Neural cell (in vitro differentiated cells): Measurements from ENCODE around the gene PLCB1.

Experiments used
- EP300 ChIP-seq: fragments of 450-650 bp; conservative IDR thresholded peaks from 2 replicates; pipeline ENCODE4 v1.6.1; 2014; ENCODE audit warnings: antibody characterized with exemption, mild to moderate bottlenecking, moderate library complexity; ENCODE audit not compliant: poor library complexity, severe bottlenecking
- EZH2 ChIP-seq: fragments of 200-600, 300-800 bp; shearing (Covaris generic), sonication (generic); IDR thresholded peaks from 2 replicates; pipeline ENCODE4 v1.6.1; 2014; ENCODE audit warnings: antibody characterized with exemption, low read length, borderline replicate concordance, mild to moderate bottlenecking; ENCODE audit not compliant: insufficient read depth, poor library complexity, severe bottlenecking
- MXI1 ChIP-seq: fragments of 450-650 bp; conservative IDR thresholded peaks from 2 replicates; pipeline ENCODE4 v1.6.1; 2014; ENCODE audit warnings: antibody characterized with exemption, mild to moderate bottlenecking; ENCODE audit not compliant: poor library complexity, severe bottlenecking
- POLR2AphosphoS5 ChIP-seq: IDR thresholded peaks from 2 replicates; pipeline ENCODE4 v1.6.1; 2012
- RAD21 ChIP-seq: fragments of 450-650 bp; conservative IDR thresholded peaks from 2 replicates; pipeline ENCODE4 v1.6.1; 2014; ENCODE audit warnings: antibody characterized with exemption, mild to moderate bottlenecking, moderate library complexity
- SMC3 ChIP-seq: fragments of 450-650 bp; conservative IDR thresholded peaks from 2 replicates; pipeline ENCODE4 v1.6.1; 2014; ENCODE audit warnings: antibody characterized with exemption, mild to moderate bottlenecking, moderate library complexity; ENCODE audit not compliant: poor library complexity
- TAF1 ChIP-seq: IDR thresholded peaks from 2 replicates; pipeline ENCODE4 v1.6.1; 2012; ENCODE audit warnings: low read depth
- TF ChIP-seq, protein P1 (sequence below): IDR thresholded peaks from 2 replicates; pipeline ENCODE4 v1.6.1; 2012; ENCODE audit warnings: borderline replicate concordance
- TF ChIP-seq, protein P2 (sequence below): fragments of 450-650 bp; IDR thresholded peaks from 2 replicates; pipeline ENCODE4 v1.5.1; 2014; ENCODE audit warnings: antibody characterized with exemption, mild to moderate bottlenecking, moderate library complexity; ENCODE audit not compliant: poor library complexity, severe bottlenecking

DNA sequence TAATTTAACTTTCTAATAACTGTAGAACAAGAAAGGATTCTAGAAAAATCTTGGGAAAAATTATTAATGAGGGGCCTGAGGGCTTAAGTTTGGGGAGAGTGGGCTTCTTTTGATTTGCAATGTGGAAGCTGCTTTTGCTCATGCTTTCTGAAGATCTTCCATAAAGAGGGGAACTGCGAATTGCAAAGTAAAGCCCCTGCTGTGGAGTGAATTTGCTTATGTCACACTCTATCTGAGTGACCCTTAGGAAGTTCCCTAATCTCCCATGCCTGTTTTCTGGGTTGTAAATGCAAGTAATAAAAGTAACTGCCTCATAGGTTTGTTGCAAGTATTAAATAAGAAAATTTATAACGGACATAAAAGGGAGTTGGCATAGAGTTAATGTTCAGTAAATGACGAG is 301.2 kb downstream of the PLCB1 start:
- TF ChIP-seq SMC3 (no peak), TAF1 (no peak), EZH2 (no peak), MXI1 (no peak), POLR2AphosphoS5 (no peak), EP300 (no peak), RAD21 (no peak)
- TF ChIP-seq, protein P1, sequence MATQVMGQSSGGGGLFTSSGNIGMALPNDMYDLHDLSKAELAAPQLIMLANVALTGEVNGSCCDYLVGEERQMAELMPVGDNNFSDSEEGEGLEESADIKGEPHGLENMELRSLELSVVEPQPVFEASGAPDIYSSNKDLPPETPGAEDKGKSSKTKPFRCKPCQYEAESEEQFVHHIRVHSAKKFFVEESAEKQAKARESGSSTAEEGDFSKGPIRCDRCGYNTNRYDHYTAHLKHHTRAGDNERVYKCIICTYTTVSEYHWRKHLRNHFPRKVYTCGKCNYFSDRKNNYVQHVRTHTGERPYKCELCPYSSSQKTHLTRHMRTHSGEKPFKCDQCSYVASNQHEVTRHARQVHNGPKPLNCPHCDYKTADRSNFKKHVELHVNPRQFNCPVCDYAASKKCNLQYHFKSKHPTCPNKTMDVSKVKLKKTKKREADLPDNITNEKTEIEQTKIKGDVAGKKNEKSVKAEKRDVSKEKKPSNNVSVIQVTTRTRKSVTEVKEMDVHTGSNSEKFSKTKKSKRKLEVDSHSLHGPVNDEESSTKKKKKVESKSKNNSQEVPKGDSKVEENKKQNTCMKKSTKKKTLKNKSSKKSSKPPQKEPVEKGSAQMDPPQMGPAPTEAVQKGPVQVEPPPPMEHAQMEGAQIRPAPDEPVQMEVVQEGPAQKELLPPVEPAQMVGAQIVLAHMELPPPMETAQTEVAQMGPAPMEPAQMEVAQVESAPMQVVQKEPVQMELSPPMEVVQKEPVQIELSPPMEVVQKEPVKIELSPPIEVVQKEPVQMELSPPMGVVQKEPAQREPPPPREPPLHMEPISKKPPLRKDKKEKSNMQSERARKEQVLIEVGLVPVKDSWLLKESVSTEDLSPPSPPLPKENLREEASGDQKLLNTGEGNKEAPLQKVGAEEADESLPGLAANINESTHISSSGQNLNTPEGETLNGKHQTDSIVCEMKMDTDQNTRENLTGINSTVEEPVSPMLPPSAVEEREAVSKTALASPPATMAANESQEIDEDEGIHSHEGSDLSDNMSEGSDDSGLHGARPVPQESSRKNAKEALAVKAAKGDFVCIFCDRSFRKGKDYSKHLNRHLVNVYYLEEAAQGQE = no peak
- TF ChIP-seq, protein P2, sequence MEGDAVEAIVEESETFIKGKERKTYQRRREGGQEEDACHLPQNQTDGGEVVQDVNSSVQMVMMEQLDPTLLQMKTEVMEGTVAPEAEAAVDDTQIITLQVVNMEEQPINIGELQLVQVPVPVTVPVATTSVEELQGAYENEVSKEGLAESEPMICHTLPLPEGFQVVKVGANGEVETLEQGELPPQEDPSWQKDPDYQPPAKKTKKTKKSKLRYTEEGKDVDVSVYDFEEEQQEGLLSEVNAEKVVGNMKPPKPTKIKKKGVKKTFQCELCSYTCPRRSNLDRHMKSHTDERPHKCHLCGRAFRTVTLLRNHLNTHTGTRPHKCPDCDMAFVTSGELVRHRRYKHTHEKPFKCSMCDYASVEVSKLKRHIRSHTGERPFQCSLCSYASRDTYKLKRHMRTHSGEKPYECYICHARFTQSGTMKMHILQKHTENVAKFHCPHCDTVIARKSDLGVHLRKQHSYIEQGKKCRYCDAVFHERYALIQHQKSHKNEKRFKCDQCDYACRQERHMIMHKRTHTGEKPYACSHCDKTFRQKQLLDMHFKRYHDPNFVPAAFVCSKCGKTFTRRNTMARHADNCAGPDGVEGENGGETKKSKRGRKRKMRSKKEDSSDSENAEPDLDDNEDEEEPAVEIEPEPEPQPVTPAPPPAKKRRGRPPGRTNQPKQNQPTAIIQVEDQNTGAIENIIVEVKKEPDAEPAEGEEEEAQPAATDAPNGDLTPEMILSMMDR = no peak
